ENCODE measurements around the gene ACOT11.

DNA sequence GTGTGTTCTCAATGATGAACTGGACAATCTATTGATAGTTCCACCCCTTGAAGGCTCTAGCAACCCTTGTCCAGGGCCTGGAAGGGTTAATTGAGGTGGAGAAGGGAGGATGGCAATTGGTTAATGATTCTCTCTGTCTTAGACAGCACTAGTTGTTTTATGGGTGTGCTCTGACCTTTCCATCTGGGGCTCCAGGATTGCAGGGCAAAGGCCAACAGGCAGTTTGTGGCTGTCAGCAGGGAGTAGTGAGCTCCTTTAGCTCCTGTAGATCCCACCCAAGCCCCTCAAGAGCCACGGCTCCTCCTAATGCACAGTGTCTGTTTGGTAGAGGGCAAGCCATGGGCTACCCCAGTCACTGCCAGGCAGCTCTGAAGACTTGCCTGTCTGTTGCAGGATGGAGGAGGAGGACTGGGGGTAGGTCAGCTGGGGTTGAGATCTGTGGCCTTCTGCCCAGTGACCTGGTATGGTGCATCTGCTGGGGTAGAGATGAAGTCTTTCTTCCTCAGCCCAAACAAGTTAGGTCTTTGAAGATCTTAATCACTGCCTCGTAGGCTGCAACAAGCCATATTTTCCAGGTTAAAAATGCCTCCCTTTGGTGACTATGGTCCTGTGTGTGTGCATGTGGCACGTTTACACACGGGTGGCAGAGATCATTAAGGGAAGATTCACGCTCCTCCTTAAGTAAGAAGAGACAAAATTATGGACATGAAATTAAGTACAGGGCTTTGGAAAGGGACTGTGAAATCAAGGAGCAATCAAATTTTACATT is 101.3 kb downstream of the ACOT11 start:
- TF ChIP-seq, protein P1, sequence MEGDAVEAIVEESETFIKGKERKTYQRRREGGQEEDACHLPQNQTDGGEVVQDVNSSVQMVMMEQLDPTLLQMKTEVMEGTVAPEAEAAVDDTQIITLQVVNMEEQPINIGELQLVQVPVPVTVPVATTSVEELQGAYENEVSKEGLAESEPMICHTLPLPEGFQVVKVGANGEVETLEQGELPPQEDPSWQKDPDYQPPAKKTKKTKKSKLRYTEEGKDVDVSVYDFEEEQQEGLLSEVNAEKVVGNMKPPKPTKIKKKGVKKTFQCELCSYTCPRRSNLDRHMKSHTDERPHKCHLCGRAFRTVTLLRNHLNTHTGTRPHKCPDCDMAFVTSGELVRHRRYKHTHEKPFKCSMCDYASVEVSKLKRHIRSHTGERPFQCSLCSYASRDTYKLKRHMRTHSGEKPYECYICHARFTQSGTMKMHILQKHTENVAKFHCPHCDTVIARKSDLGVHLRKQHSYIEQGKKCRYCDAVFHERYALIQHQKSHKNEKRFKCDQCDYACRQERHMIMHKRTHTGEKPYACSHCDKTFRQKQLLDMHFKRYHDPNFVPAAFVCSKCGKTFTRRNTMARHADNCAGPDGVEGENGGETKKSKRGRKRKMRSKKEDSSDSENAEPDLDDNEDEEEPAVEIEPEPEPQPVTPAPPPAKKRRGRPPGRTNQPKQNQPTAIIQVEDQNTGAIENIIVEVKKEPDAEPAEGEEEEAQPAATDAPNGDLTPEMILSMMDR (conservative IDR thresholded peaks at IDR 0.05), result no peak
- no peak for TF ChIP-seq EZH2 (IDR thresholded peaks at IDR 0.05; ENCODE audit: low read depth)

All from PC-9 (cell line).